SK-N-SH (cell line): Measurements from ENCODE around the gene ZHX3. TPM values are rescaled to one million over a fixed set of nuclear protein-coding genes. Genes with fewer than 3 reads are reported as not detected.

Experiments used
- CTCF ChIA-PET: fragments of 300-600, 350-600 bp; formaldehyde crosslinking; extraction: SDS; loops from one replicate; lab custom pipeline; 2021; lab: Yijun Ruan, JAX
- POLR2A ChIA-PET: fragments of 350-600 bp; sonication (Branson Sonifier 250); formaldehyde crosslinking; extraction: SDS; loops from one replicate; lab custom pipeline; 2020; ENCODE audit warnings: antibody characterized with exemption, inconsistent platforms; lab: Yijun Ruan, JAX
- DNase-seq: peaks from one replicate; pipeline ENCODE4 v3.0.0; 2012
- H2AFZ ChIP-seq: fragments of 200-600 bp; sonication (generic); 2 replicates; pipeline ENCODE4 v1.8.1; 2016; ENCODE audit warnings: antibody characterized with exemption, mild to moderate bottlenecking, low read depth
- H3F3A ChIP-seq: fragments of 200-600 bp; sonication (generic); replicated peaks from 2 replicates; pipeline ENCODE3; 2016; ENCODE audit warnings: antibody characterized with exemption, mild to moderate bottlenecking; ENCODE audit not compliant: insufficient read depth
- H3K27ac ChIP-seq, 2 experiments: fragments of 200-500 bp in 1 of 2; fragments of 200-600 bp in 1 of 2; sonication (Bioruptor generic) in 1 of 2; sonication (generic), shearing (Covaris generic) in 1 of 2; 2 replicates each; pipeline versions ENCODE4 v1.5.1 to v1.6.1; 2014 to 2016; ENCODE audit warnings: low read depth in 2 of 2, inconsistent platforms in 1 of 2, low read length in 1 of 2, mild to moderate bottlenecking in 1 of 2, mixed read lengths in 1 of 2
- H3K27me3 ChIP-seq: fragments of 200-600 bp; sonication (generic), shearing (Covaris generic); 2 replicates; pipeline ENCODE4 v1.6.1; 2016; ENCODE audit warnings: mixed run types; ENCODE audit not compliant: insufficient read depth
- H3K36me3 ChIP-seq, 2 experiments: fragments of 200-500 bp in 1 of 2; fragments of 200-600 bp in 1 of 2; sonication (Bioruptor generic) in 1 of 2; sonication (generic) in 1 of 2; replicated peaks in 1 of 2; 2 replicates each; pipeline versions ENCODE3 to v1.5.1; 2014 to 2016; ENCODE audit warnings: low read length in 1 of 2, mild to moderate bottlenecking in 1 of 2; ENCODE audit not compliant: insufficient read depth in 2 of 2, control insufficient read depth in 1 of 2
- H3K4me1 ChIP-seq, 2 experiments: fragments of 200-500 bp in 1 of 2; fragments of 200-600 bp in 1 of 2; sonication (Bioruptor generic) in 1 of 2; sonication (generic), shearing (Covaris generic) in 1 of 2; 2 replicates each; pipeline versions ENCODE4 v1.5.1 to v1.6.1; 2014 to 2016; ENCODE audit warnings: low read depth in 1 of 2, low read length in 1 of 2, mixed run types in 1 of 2; ENCODE audit not compliant: insufficient read depth in 2 of 2, control insufficient read depth in 1 of 2
- H3K4me2 ChIP-seq: fragments of 200-600 bp; sonication (generic), shearing (Covaris generic); 2 replicates; pipeline ENCODE4 v1.6.1; 2017; ENCODE audit warnings: mixed run types
- H3K4me3 ChIP-seq, 2 experiments: fragments of 200-500 bp in 1 of 2; fragments of 200-600 bp in 1 of 2; sonication (Bioruptor generic) in 1 of 2; sonication (generic), shearing (Covaris generic) in 1 of 2; 2 replicates each; pipeline versions ENCODE4 v1.5.1 to v1.8.1; 2014 to 2016; ENCODE audit warnings: low read depth in 2 of 2, inconsistent platforms in 1 of 2, low read length in 1 of 2, mild to moderate bottlenecking in 1 of 2, mixed read lengths in 1 of 2, moderate library complexity in 1 of 2
- H3K79me2 ChIP-seq: fragments of 200-600 bp; sonication (generic); 2 replicates; pipeline ENCODE4 v1.8.1; 2017; ENCODE audit warnings: mild to moderate bottlenecking; ENCODE audit not compliant: insufficient read depth
- H3K9ac ChIP-seq: fragments of 200-600 bp; sonication (generic); 2 replicates; pipeline ENCODE4 v1.6.1; 2017; ENCODE audit warnings: mixed run types
- H3K9me2 ChIP-seq: fragments of 200-600 bp; sonication (generic); 2 replicates; pipeline ENCODE4 v1.6.1; 2017; ENCODE audit warnings: mixed run types
- H3K9me3 ChIP-seq: fragments of 200-600 bp; sonication (generic); 2 replicates; pipeline ENCODE4 v1.6.1; 2017; ENCODE audit warnings: mixed run types, mild to moderate bottlenecking, moderate library complexity
- H4K20me1 ChIP-seq: fragments of 200-600 bp; sonication (generic); 2 replicates; pipeline ENCODE4 v1.6.1; 2017; ENCODE audit warnings: mild to moderate bottlenecking, mixed run types; ENCODE audit not compliant: insufficient read depth
- CHD2 ChIP-seq: fragments of 150-350 bp; IDR thresholded peaks from 2 replicates; pipeline ENCODE4 v1.6.1; 2018; ENCODE audit warnings: low read length; ENCODE audit not compliant: partially characterized antibody
- CTCF ChIP-seq: fragments of 200-600 bp; sonication (generic); IDR thresholded peaks from 2 replicates; pipeline ENCODE4 v1.6.1; 2017; ENCODE audit warnings: antibody characterized with exemption, mild to moderate bottlenecking, moderate library complexity
- EP300 ChIP-seq, 2 experiments: IDR thresholded peaks; 2 replicates each; pipeline versions ENCODE4 v1.4.0 to v1.6.1; 2012; ENCODE audit warnings: borderline replicate concordance in 1 of 2, low read depth in 1 of 2, low read length in 1 of 2
- EZH2phosphoT487 ChIP-seq: fragments of 200-600 bp; sonication (generic); IDR thresholded peaks from 2 replicates; pipeline ENCODE4 v1.6.1; 2017; ENCODE audit warnings: low read depth, mixed run types, mild to moderate bottlenecking, antibody characterized with exemption, moderate library complexity, borderline replicate concordance
- FOXJ3 ChIP-seq: sonication (generic); formaldehyde crosslinking; IDR thresholded peaks from 2 replicates; pipeline ENCODE4 v1.5.1; 2020; ENCODE audit warnings: mild to moderate bottlenecking, missing genetic modification reagents
- FOXM1 ChIP-seq: IDR thresholded peaks from 2 replicates; pipeline ENCODE4 v1.4.0; 2012; ENCODE audit warnings: low read depth, mild to moderate bottlenecking
- GABPA ChIP-seq: IDR thresholded peaks from 2 replicates; pipeline ENCODE4 v1.4.0; 2012; ENCODE audit warnings: low read depth, mild to moderate bottlenecking
- GATA2 ChIP-seq: sonication (generic); formaldehyde crosslinking; IDR thresholded peaks from 2 replicates; pipeline ENCODE4 v1.5.0; 2020; ENCODE audit warnings: mild to moderate bottlenecking, missing genetic modification reagents
- IRF3 ChIP-seq: fragments of 150-350 bp; IDR thresholded peaks from 2 replicates; pipeline ENCODE4 v1.6.1; 2016; ENCODE audit warnings: mild to moderate bottlenecking, low read depth, low read length
- POLR2AphosphoS5 ChIP-seq: IDR thresholded peaks from 2 replicates; pipeline ENCODE4 v1.6.1; 2012; ENCODE audit warnings: low read depth, low read length
- RAD21 ChIP-seq: IDR thresholded peaks from 2 replicates; pipeline ENCODE4 v1.6.1; 2012; ENCODE audit warnings: mild to moderate bottlenecking, low read length
- RCOR1 ChIP-seq: fragments of 150-350 bp; IDR thresholded peaks from 2 replicates; pipeline ENCODE4 v1.6.1; 2017; ENCODE audit warnings: antibody characterized with exemption, low read length
- RXRA ChIP-seq: IDR thresholded peaks from 2 replicates; pipeline ENCODE4 v1.4.0; 2012; ENCODE audit warnings: low read depth, mild to moderate bottlenecking, borderline replicate concordance
- SIN3A ChIP-seq: IDR thresholded peaks from 2 replicates; pipeline ENCODE4 v1.6.1; 2012; ENCODE audit warnings: low read depth, mild to moderate bottlenecking, low read length, moderate library complexity, borderline replicate concordance
- SMC3 ChIP-seq: IDR thresholded peaks from 2 replicates; pipeline ENCODE4 v1.6.1; 2012; ENCODE audit warnings: low read depth, low read length, improper control_type of control experiment
- TAF1 ChIP-seq: IDR thresholded peaks from 2 replicates; pipeline ENCODE4 v1.6.1; 2012; ENCODE audit warnings: low read depth, mild to moderate bottlenecking, low read length, moderate library complexity, borderline replicate concordance
- USF2 ChIP-seq: fragments of 150-350 bp; IDR thresholded peaks from 2 replicates; pipeline ENCODE4 v1.6.1; 2017; ENCODE audit warnings: antibody characterized with exemption, low read length, low read depth, borderline replicate concordance
- YY1 ChIP-seq: IDR thresholded peaks from 2 replicates; pipeline ENCODE4 v1.4.0; 2012; ENCODE audit warnings: low read depth, mild to moderate bottlenecking
- ZBTB33 ChIP-seq: IDR thresholded peaks from 2 replicates; pipeline ENCODE4 v1.4.0; 2012; ENCODE audit warnings: low read depth, borderline replicate concordance
- polyA plus RNA-seq, 3 experiments: library from polyadenylated mRNA; depleted of rRNA; stranded (reverse); fragments of >200 nt; gene quantifications; 2 replicates each; pipeline ENCODE4 v1.2.3, GENCODE V29; 2012

The ZHX3 gene
- polyA plus RNA-seq, 1 of the 3 experiments (the other 2 are of a cell fraction) = 6.0 TPM

GRCh38 chr20:41273445-41273844, 44.1 kb downstream of the ZHX3 start:
- CTCF ChIA-PET = interaction anchor here (0.9 to 1.2 kb wide), 2 partner anchors 24 to 305 kb away, joined by 3 read pairs; no protein-coding TSS in a partner anchor
- Histone ChIP-seq H3K4me3 (no peak overlapping the region), H4K20me1 (no peaks in the 10 kb centered on the region), H3K4me2 (no peak overlapping the region), H3K79me2 (peaks cover 26% of the 10 kb centered on the region; the same call in 1 of the 2 replicates), H3K9ac (no peak overlapping the region), H3K4me1 (no peaks in the 10 kb centered on the region; a peak in 1 of 4 replicates), H3F3A (peaks cover 6% of the 10 kb centered on the region), H2AFZ (no peak overlapping the region), H3K36me3 (peaks cover 0 to 7% of the 10 kb centered on the region in 2 experiments), H3K27ac (no peak overlapping the region), H3K27me3 (no peaks in the 10 kb centered on the region), H3K9me2 (no peaks in the 10 kb centered on the region), H3K9me3 (no peaks in the 10 kb centered on the region)
- TF ChIP-seq GABPA (no peak), CHD2 (no peak), RCOR1 (no peak), SIN3A (no peak), USF2 (no peak), POLR2AphosphoS5 (no peak), FOXJ3 (CRISPR knock-in tag) (no peak), FOXM1 (no peak), TAF1 (no peak), RXRA (no peak), SMC3 (no peak), IRF3 (no peak), RAD21 (no peak), GATA2 (CRISPR knock-in tag) (no peak), CTCF (no peak), EZH2phosphoT487 (no peak), ZBTB33 (no peak), YY1 (no peak), EP300 (IDR thresholded peaks at IDR 0.05; ENCODE audit: borderline replicate concordance in 1 of 2, low read depth in 1 of 2, low read length in 1 of 2) (no peak)
- POLR2A ChIA-PET = no interaction called here
- no peak for DNase-seq
